GM11168 (cell line): ENCODE data around the gene CRIP2.

Experiments used
- in situ Hi-C: fragments of 300-500 bp; cut with MboI; formaldehyde crosslinking; loops from one replicate; pipeline ENCODE4 v1.12.0; 2022; ENCODE audit warnings: low sequenced_read_pairs; ENCODE audit not compliant: unreplicated experiment

CRIP2 gene

GRCh38 chr14:105495101-105495989, 20.7 kb downstream of the CRIP2 start:
- in situ Hi-C loops, result no loop called here

GRCh38 chr14:105495990-105496830, 21.6 kb downstream of the CRIP2 start:
- in situ Hi-C loops, result no loop called here

- in situ Hi-C loops, result no loop called here
These were observed 22.4 kb downstream of the CRIP2 start for GRCh38 chr14:105496831-105497591.

GRCh38 chr14:105497671-105498429, 23.2 kb downstream of the CRIP2 start:
- in situ Hi-C loops, result no loop called here

- in situ Hi-C loops, result no loop called here
These were observed 24.0 kb downstream of the CRIP2 start for GRCh38 chr14:105498430-105499255.

- in situ Hi-C loops, result no loop called here
These were observed 24.8 kb downstream of the CRIP2 start for GRCh38 chr14:105499256-105500035.

- in situ Hi-C loops, result no loop called here
These were observed 25.6 kb downstream of the CRIP2 start for GRCh38 chr14:105500036-105500725.

- in situ Hi-C loops, result no loop called here
These were observed 26.1 kb downstream of the CRIP2 start for GRCh38 chr14:105500726-105501101.

- in situ Hi-C loops, result no loop called here
These were observed 27.1 kb downstream of the CRIP2 start for GRCh38 chr14:105501504-105502291.

GRCh38 chr14:105502446-105503295, 28.1 kb downstream of the CRIP2 start:
- in situ Hi-C loops, result no loop called here

- in situ Hi-C loops, result no loop called here
These were observed 28.6 kb downstream of the CRIP2 start for GRCh38 chr14:105503296-105503640.

GRCh38 chr14:105503935-105504692, 29.5 kb downstream of the CRIP2 start:
- in situ Hi-C loops, result no loop called here

- in situ Hi-C loops, result no loop called here
These were observed 30.5 kb downstream of the CRIP2 start for GRCh38 chr14:105505101-105505500.

- in situ Hi-C loops, result no loop called here
These were observed 32.6 kb downstream of the CRIP2 start for GRCh38 chr14:105507247-105507646.

GRCh38 chr14:105508069-105508468, 33.4 kb downstream of the CRIP2 start:
- in situ Hi-C loops, result no loop called here
